NCI-H2196 treated with DMSO at 0.1 percent for 48 hours (cell line): ENCODE results near the gene QTRT2.

Experiments
- DNase-seq: peaks from one replicate; lab custom pipeline; 2025; ENCODE audit not compliant: unreplicated experiment; lab: John Stamatoyannopoulos, UW

Gene QTRT2

GRCh38 chr3:114056130-114057010, at the start of gene QTRT2, which contains the start of gene CCDC191:
TSS of gene QTRT2 (plus strand) at chr3:114056737. CDS start at chr3:114065258, 8,521 bp downstream.
TSS of gene CCDC191 (minus strand) at chr3:114056526. CDS start at chr3:114056466, 60 bp downstream.
- peak; percentile 99 for DNase-seq

- DNase-seq, result no peak
Observed at GRCh38 chr3:114011059-114011797, 45.3 kb upstream of the QTRT2 start.

GRCh38 chr3:114014211-114014610, 42.3 kb upstream of the QTRT2 start:
- DNase-seq, result no peak

- no peak for DNase-seq
Observed at GRCh38 chr3:114019486-114019885, 37.1 kb upstream of the QTRT2 start.

- no peak for DNase-seq
Observed at GRCh38 chr3:114020907-114021306, 35.6 kb upstream of the QTRT2 start.

GRCh38 chr3:114022145-114022802, 34.3 kb upstream of the QTRT2 start:
- DNase-seq, result no peak

- no peak for DNase-seq
Observed at GRCh38 chr3:114025451-114025850, 31.1 kb upstream of the QTRT2 start.

- no peak for DNase-seq
Observed at GRCh38 chr3:114026331-114026730, 30.2 kb upstream of the QTRT2 start.

GRCh38 chr3:114033721-114034120, 22.8 kb upstream of the QTRT2 start:
- DNase-seq, result no peak

- no peak for DNase-seq
Observed at GRCh38 chr3:114034211-114034610, 22.3 kb upstream of the QTRT2 start.

- DNase-seq, result no peak
Observed at GRCh38 chr3:114034787-114035545, 21.6 kb upstream of the QTRT2 start.

GRCh38 chr3:114035896-114036295, 20.6 kb upstream of the QTRT2 start:
- no peak for DNase-seq

- no peak for DNase-seq
Observed at GRCh38 chr3:114043205-114043604, 13.3 kb upstream of the QTRT2 start.

- no peak for DNase-seq
Observed at GRCh38 chr3:114052216-114052615, 4.3 kb upstream of the QTRT2 start.

- no peak for DNase-seq
Observed at GRCh38 chr3:114057011-114057347, 442 bp downstream of the QTRT2 start.

GRCh38 chr3:114058646-114059045, 2.1 kb downstream of the QTRT2 start:
- no peak for DNase-seq

GRCh38 chr3:114060906-114061655, 4.5 kb downstream of the QTRT2 start:
- no peak for DNase-seq

- DNase-seq, result no peak
Observed at GRCh38 chr3:114067804-114068203, 11.3 kb downstream of the QTRT2 start.

- DNase-seq, result no peak
Observed at GRCh38 chr3:114068336-114068735, 11.8 kb downstream of the QTRT2 start.

GRCh38 chr3:114071786-114072185, 15.2 kb downstream of the QTRT2 start:
- DNase-seq, result no peak
